OCI-LY1 (cell line): ENCODE results near the gene ATM.
"Not testable (repeated sequence)": the region's sequence is repeated elsewhere in the genome, so short reads cannot be mapped to it uniquely, and the experiment has no call there.

Experiments used
- H2AFZ ChIP-seq: fragments of 200-600 bp; sonication (generic), shearing (Covaris generic); 2 replicates; pipeline ENCODE4 v1.6.0; 2014; ENCODE audit warnings: antibody characterized with exemption, mild to moderate bottlenecking, low read length
- H3F3A ChIP-seq: fragments of 200-600 bp; sonication (generic), shearing (Covaris generic); 2 replicates; pipeline ENCODE4 v1.6.0; 2014; ENCODE audit warnings: mild to moderate bottlenecking, antibody characterized with exemption, low read length, moderate library complexity; ENCODE audit not compliant: insufficient read depth
- H3K27ac ChIP-seq: fragments of 200-600 bp; sonication (generic); 2 replicates; pipeline ENCODE4 v1.5.1; 2014; ENCODE audit warnings: low read length, mixed run types, mild to moderate bottlenecking, low read depth; ENCODE audit not compliant: poor library complexity, severe bottlenecking
- H3K27me3 ChIP-seq: fragments of 200-600 bp; sonication (generic); 2 replicates; pipeline ENCODE4 v1.6.0; 2014; ENCODE audit warnings: antibody characterized with exemption, mild to moderate bottlenecking, low read length, moderate library complexity; ENCODE audit not compliant: insufficient read depth
- H3K36me3 ChIP-seq: fragments of 200-600 bp; sonication (generic); 2 replicates; pipeline ENCODE4 v1.6.1; 2014; ENCODE audit warnings: mild to moderate bottlenecking, antibody characterized with exemption, low read length, moderate library complexity, mixed read lengths; ENCODE audit not compliant: insufficient read depth
- H3K4me1 ChIP-seq: fragments of 200-600 bp; sonication (generic); 2 replicates; pipeline ENCODE4 v1.5.1; 2014; ENCODE audit warnings: mild to moderate bottlenecking, low read length, moderate library complexity; ENCODE audit not compliant: insufficient read depth, severe bottlenecking
- H3K4me2 ChIP-seq: fragments of 200-600 bp; sonication (generic), shearing (Covaris generic); 2 replicates; pipeline ENCODE4 v1.6.1; 2014; ENCODE audit warnings: low read length
- H3K4me3 ChIP-seq: fragments of 200-600 bp; sonication (generic); 2 replicates; pipeline ENCODE4 v1.5.1; 2014; ENCODE audit warnings: low read length, low read depth, mild to moderate bottlenecking, mixed read lengths; ENCODE audit not compliant: poor library complexity, severe bottlenecking
- H3K79me2 ChIP-seq: fragments of 200-600 bp; shearing (Covaris generic); 2 replicates; pipeline ENCODE4 v1.6.1; 2016; ENCODE audit warnings: mixed run types, low read length, mixed read lengths; ENCODE audit not compliant: insufficient read depth
- H3K9ac ChIP-seq: fragments of 200-600 bp; sonication (generic), shearing (Covaris generic); 2 replicates; pipeline ENCODE4 v1.6.1; 2014; ENCODE audit warnings: mild to moderate bottlenecking, low read length, mixed read lengths
- H3K9me2 ChIP-seq: fragments of 200-600 bp; sonication (generic), shearing (Covaris generic); 2 replicates; pipeline ENCODE4 v1.6.1; 2014; ENCODE audit warnings: low read depth, mild to moderate bottlenecking, low read length, mixed read lengths
- H3K9me3 ChIP-seq: fragments of 200-600 bp; shearing (Covaris generic); 2 replicates; pipeline ENCODE4 v1.6.1; 2014; ENCODE audit warnings: low read length, mixed read lengths
- H4K20me1 ChIP-seq: fragments of 200-600 bp; sonication (generic), shearing (Covaris generic); 2 replicates; pipeline ENCODE4 v1.6.0; 2016; ENCODE audit warnings: mild to moderate bottlenecking, low read length; ENCODE audit not compliant: insufficient read depth
- CTCF ChIP-seq: fragments of 200-600 bp; sonication (generic), shearing (Covaris generic); IDR thresholded peaks from 2 replicates; pipeline ENCODE4 v1.5.1; 2017; ENCODE audit warnings: mild to moderate bottlenecking, antibody characterized with exemption, low read length, moderate library complexity, mixed read lengths
- EZH2 ChIP-seq: fragments of 200-600 bp; sonication (generic), shearing (Covaris generic); IDR thresholded peaks from 2 replicates; pipeline ENCODE4 v1.8.0; 2017; ENCODE audit warnings: borderline replicate concordance, mixed run types, mild to moderate bottlenecking, antibody characterized with exemption, low read length, moderate library complexity, mixed read lengths

Gene ATM

DNA sequence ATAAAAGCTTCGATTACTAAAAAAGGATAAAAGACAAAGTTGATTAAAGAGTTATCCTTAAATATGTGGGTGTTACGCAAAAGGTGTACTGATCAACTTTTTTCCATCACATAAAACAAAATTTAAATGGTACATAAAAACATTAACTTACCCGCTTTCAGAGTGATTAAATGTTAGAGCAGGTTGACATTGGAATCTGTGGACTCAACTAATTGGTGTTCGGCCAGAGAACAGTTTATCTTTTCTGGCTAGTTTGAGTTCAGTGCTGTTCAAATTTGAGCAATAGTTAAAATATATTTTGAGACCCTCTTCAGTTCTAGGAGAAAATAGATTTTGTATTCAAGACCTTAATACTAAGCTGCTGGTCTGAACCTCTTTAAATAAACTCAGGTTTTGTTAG is 56.1 kb downstream of the ATM start:
- no peaks in the 10 kb centered on the region for H3K4me1 ChIP-seq
- H3K9ac ChIP-seq: no peak overlapping the region
- TF ChIP-seq EZH2: no peak
- TF ChIP-seq CTCF: no peak
- peaks cover 91% of the 10 kb centered on the region for H3K36me3 ChIP-seq
- no peak overlapping the region for H3K27ac ChIP-seq
- H3K79me2 ChIP-seq: no peaks in the 10 kb centered on the region
- H4K20me1 ChIP-seq: no peaks in the 10 kb centered on the region
- H3K9me2 ChIP-seq: no peaks in the 10 kb centered on the region
- no peaks in the 10 kb centered on the region for H3F3A ChIP-seq
- no peaks in the 10 kb centered on the region for H3K9me3 ChIP-seq
- no peaks in the 10 kb centered on the region for H3K27me3 ChIP-seq
- H3K4me2 ChIP-seq: no peak overlapping the region
- no peak overlapping the region for H2AFZ ChIP-seq
- no peak overlapping the region for H3K4me3 ChIP-seq

DNA sequence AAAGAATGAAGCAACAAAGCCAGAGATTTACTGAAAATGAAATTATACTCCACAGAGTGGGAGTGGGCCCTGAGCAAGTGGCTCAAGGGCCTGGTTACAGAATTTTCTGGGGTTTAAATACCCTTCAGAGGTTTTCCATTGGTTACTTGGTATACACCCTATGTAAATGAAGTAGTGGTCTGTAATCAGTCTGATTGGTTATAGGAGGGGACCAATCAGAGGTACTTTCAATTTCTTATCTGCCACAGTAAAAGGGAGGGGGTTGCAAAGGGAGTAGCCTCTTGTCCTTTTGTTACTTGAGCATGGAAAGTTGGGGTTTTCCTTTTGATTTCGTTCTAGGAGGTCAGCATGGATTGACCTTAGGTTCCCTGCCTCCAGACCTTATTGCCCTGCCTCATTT is 63.5 kb downstream of the ATM start:
- no peak for TF ChIP-seq EZH2
- no peak overlapping the region for H3K4me3 ChIP-seq
- no peaks in the 10 kb centered on the region for H3K9me2 ChIP-seq
- H3K9me3 ChIP-seq: no peaks in the 10 kb centered on the region
- H3K4me1 ChIP-seq: peaks cover 15% of the 10 kb centered on the region
- H3K9ac ChIP-seq: no peak overlapping the region
- no peak overlapping the region for H3K27ac ChIP-seq
- no peaks in the 10 kb centered on the region for H3F3A ChIP-seq
- no peak overlapping the region for H3K4me2 ChIP-seq
- no peaks in the 10 kb centered on the region for H3K27me3 ChIP-seq
- no peaks in the 10 kb centered on the region for H3K79me2 ChIP-seq
- no peak overlapping the region for H2AFZ ChIP-seq
- peaks cover 87% of the 10 kb centered on the region for H3K36me3 ChIP-seq
- H4K20me1 ChIP-seq: no peaks in the 10 kb centered on the region

DNA sequence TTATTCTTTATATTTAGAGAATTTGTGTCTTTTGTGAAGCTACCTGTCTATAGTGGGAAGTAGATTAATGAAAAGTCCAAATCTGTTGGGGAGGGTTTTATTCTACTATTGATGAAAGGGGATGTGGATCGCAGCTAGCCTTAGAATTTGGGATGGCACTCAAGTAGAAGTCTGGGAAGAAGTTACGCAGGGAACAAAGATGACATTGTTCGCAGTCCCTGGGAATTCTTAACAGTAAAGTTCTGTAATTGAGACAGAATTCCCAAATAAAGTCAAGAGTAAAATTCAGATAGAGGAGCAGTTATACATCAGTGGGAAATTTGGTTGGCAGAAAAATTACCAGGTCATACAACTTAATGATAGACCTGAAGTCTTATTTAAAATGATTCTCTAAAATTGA is 64.1 kb downstream of the ATM start:
- H3F3A ChIP-seq: no peaks in the 10 kb centered on the region
- no peaks in the 10 kb centered on the region for H3K9me3 ChIP-seq
- H3K27me3 ChIP-seq: no peaks in the 10 kb centered on the region
- H3K9me2 ChIP-seq: no peaks in the 10 kb centered on the region
- H3K36me3 ChIP-seq: peaks cover 89% of the 10 kb centered on the region
- H2AFZ ChIP-seq: no peak overlapping the region
- H3K4me3 ChIP-seq: no peak overlapping the region
- H3K9ac ChIP-seq: no peak overlapping the region
- peaks cover 15% of the 10 kb centered on the region for H3K4me1 ChIP-seq
- TF ChIP-seq CTCF (no peak), EZH2 (no peak)
- no peak overlapping the region for H3K27ac ChIP-seq
- H3K4me2 ChIP-seq: no peak overlapping the region
- no peaks in the 10 kb centered on the region for H4K20me1 ChIP-seq
- H3K79me2 ChIP-seq: no peaks in the 10 kb centered on the region

DNA sequence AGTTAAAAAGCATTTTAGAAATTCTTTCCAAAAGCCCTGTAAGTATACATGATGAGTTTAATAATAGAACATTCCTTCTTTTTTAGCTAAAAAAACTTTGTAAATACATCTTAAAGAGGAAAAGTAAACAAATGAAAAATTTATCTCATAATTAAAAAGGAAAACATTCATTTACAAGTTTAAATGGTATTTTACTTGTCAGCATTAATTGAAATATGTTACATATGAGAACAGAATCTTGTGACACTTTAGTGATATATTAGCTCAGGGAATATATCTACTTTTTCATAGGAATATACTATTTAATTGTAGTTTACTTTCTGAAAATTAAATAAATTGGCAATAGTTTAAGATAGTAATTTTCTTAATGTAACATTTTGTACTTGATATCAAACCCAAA is 66.2 kb downstream of the ATM start:
- not testable (repeated sequence) for H2AFZ ChIP-seq, H3K79me2 ChIP-seq, H3K27me3 ChIP-seq, H3K9me3 ChIP-seq, H3F3A ChIP-seq, H3K9ac ChIP-seq, H3K4me3 ChIP-seq, H3K9me2 ChIP-seq, H4K20me1 ChIP-seq, H3K4me2 ChIP-seq
- H3K36me3 ChIP-seq: peaks cover 86% of the 10 kb centered on the region
- H3K27ac ChIP-seq: peak overlapping the region; percentile 70
- peaks cover 15% of the 10 kb centered on the region for H3K4me1 ChIP-seq
